Nucleus accumbens (tissue), 56 donors: ENCODE results near the gene MSMO1.
"Not testable (repeated sequence)": the region's sequence is repeated elsewhere in the genome, so short reads cannot be mapped to it uniquely, and the experiment has no call there.

ENCODE experiments used
- DNase-seq, 56 donors: peaks; one replicate each; lab custom pipeline; 2025; lab: John Stamatoyannopoulos, UW

Gene MSMO1

GRCh38 chr4:165327211-165328100 is at the start of gene MSMO1:
Gene MSMO1, plus strand, starts transcription at chr4:165327669. Its CDS starts 5,702 bp downstream, at chr4:165333371.
- DNase-seq, result peak; percentile 90 to 100 (median 99)

GRCh38 chr4:165279531-165279930 is 47.9 kb upstream of the MSMO1 start:
- not testable (repeated sequence) for DNase-seq

- DNase-seq, result not testable (repeated sequence)
These were observed 42.8 kb upstream of the MSMO1 start for GRCh38 chr4:165284697-165285096.

GRCh38 chr4:165286619-165287340 is 40.7 kb upstream of the MSMO1 start:
- not testable (repeated sequence) for DNase-seq

- DNase-seq, result no peak
These were observed 39.2 kb upstream of the MSMO1 start for GRCh38 chr4:165288226-165288625.

- no peak for DNase-seq
These were observed 38.6 kb upstream of the MSMO1 start for GRCh38 chr4:165288639-165289422.

GRCh38 chr4:165289423-165289785 is 38.1 kb upstream of the MSMO1 start:
- no peak for DNase-seq

GRCh38 chr4:165293061-165293460 is 34.4 kb upstream of the MSMO1 start:
- no peak for DNase-seq

- DNase-seq, result no peak
These were observed 33.4 kb upstream of the MSMO1 start for GRCh38 chr4:165293927-165294649.

GRCh38 chr4:165294907-165295306 is 32.6 kb upstream of the MSMO1 start:
- DNase-seq, result no peak

GRCh38 chr4:165297626-165298025 is 29.8 kb upstream of the MSMO1 start:
- no peak for DNase-seq

- DNase-seq, result no peak
These were observed 27.9 kb upstream of the MSMO1 start for GRCh38 chr4:165299399-165300060.

GRCh38 chr4:165301833-165302232 is 25.6 kb upstream of the MSMO1 start:
- DNase-seq, result no peak

- no peak for DNase-seq
These were observed 24.8 kb upstream of the MSMO1 start for GRCh38 chr4:165302658-165303057.

GRCh38 chr4:165308166-165308565 is 19.3 kb upstream of the MSMO1 start:
- DNase-seq, result no peak

GRCh38 chr4:165308606-165309005 is 18.9 kb upstream of the MSMO1 start:
- DNase-seq, result no peak

GRCh38 chr4:165309456-165309855 is 18.0 kb upstream of the MSMO1 start:
- no peak for DNase-seq

GRCh38 chr4:165312506-165312905 is 15.0 kb upstream of the MSMO1 start:
- no peak for DNase-seq

GRCh38 chr4:165319030-165319429 is 8.4 kb upstream of the MSMO1 start:
- DNase-seq, result no peak

GRCh38 chr4:165319509-165319908 is 8.0 kb upstream of the MSMO1 start:
- peak in 6 of 56 donors; percentile 2 to 48 (median 26) for DNase-seq
